GM12864 (cell line): ENCODE data around the gene LRRC40.
A peak's percentile ranks its signal among the peaks of the same experiment; 100 is the strongest.
"Not testable (repeated sequence)": the region's sequence is repeated elsewhere in the genome, so short reads cannot be mapped to it uniquely, and the experiment has no call there.

Experiments
- DNase-seq: peaks from one replicate; pipeline ENCODE4 v3.0.0-alpha.2; 2011; ENCODE audit warnings: low read depth
- H3K4me3 ChIP-seq: 2 replicates; pipeline ENCODE4 v1.5.1; 2011; ENCODE audit warnings: mild to moderate bottlenecking, low read depth, low read length, control low read depth
- CTCF ChIP-seq: IDR thresholded peaks from 2 replicates; pipeline ENCODE4 v1.5.1; 2011; ENCODE audit warnings: low read depth, mild to moderate bottlenecking, moderate library complexity, low read length, control low read depth, inconsistent platforms; ENCODE audit errors: missing control alignments

LRRC40 gene

GRCh38 chr1:70204139-70204538, 1.2 kb downstream of the LRRC40 start:
- DNase-seq: no peak
- TF ChIP-seq CTCF: no peak
- peak overlapping the region; percentile 93 for H3K4me3 ChIP-seq

DNA sequence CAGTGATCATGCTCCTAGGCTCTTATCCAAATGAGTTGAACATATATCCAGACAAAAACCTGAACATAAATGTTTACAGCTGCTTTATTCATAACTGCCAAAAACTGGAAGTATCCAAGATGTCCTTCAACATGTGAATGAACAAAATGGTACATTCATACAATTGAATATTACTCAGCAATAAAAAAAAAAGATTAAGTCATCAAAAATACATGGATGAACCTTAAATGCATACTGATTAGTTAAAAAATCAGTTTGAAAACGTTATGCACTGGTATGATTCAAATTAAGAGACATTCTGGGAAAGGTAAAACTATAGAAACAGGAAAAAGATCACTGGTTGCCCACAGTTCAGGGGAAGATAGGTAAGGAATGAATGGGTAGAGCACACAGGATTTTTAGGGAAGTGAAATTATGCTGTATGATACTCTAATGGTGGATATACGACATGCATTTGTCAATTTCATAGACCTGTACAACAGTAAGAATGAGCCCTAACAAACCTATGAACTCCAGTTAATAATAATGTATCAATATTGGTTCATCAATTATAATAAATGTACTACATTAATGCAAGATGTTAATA, 3.1 kb downstream of the LRRC40 start:
- no peak overlapping the region for H3K4me3 ChIP-seq
- TF ChIP-seq CTCF: no peak
- DNase-seq: no peak

- H3K4me3 ChIP-seq: no peak overlapping the region
- no peak for DNase-seq
- TF ChIP-seq CTCF: no peak
These were observed 5.3 kb downstream of the LRRC40 start for GRCh38 chr1:70200065-70200464.

GRCh38 chr1:70196333-70196732, 9.0 kb downstream of the LRRC40 start:
- no peak for DNase-seq
- no peak overlapping the region for H3K4me3 ChIP-seq
- no peak for TF ChIP-seq CTCF

GRCh38 chr1:70195342-70195741, 10.0 kb downstream of the LRRC40 start:
- no peak for TF ChIP-seq CTCF
- DNase-seq: no peak
- H3K4me3 ChIP-seq: no peak overlapping the region

DNA sequence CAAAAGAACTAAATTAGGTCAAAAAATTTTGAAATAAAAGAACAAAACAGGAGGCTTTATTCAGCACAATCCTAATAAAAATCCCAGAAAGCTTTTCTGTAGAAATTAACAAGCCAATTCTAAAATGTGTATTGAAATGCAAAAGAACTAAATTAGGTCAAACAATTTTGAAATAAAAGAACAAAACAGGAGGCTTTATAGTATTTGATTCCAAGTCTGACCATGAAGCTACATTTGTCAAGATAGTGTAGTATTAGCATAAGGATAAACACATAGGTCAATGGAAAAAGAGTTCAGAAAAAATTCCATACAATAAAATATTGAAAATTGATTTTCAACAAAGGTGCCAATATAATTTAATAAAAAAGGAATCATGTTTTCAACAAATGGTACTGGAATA, 10.8 kb downstream of the LRRC40 start:
- TF ChIP-seq CTCF: no peak
- no peak overlapping the region for H3K4me3 ChIP-seq
- DNase-seq: no peak

DNA sequence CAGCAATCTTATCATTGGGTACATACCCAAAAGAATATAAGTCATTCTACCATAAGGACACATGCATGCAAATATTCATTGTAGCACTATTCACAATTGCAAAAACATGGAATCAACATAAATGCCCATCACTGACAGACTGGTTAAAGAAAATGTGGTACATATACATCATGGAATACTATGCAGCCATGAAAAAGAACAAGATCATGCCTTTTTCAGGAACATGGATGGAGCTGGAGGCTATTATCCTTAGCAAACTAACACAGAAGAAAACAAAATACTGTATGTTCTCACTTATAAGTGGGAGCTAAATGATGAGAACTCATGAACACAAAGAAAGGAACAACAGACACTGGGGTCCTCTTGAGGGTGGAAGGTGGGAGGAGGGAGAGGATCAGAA, 12.9 kb downstream of the LRRC40 start:
- not testable (repeated sequence) for DNase-seq, H3K4me3 ChIP-seq
